GM23248 (cell line): ENCODE data around the gene SPINT1. TPM values are rescaled to one million over a fixed set of nuclear protein-coding genes. Genes with fewer than 3 reads are reported as not detected.

Experiments
- DNase-seq: peaks from one replicate; pipeline ENCODE4 v3.0.0-alpha.2; 2015
- H2AFZ ChIP-seq: fragments of 200-600 bp; sonication (generic); 2 replicates; pipeline ENCODE4 v1.6.1; 2016; ENCODE audit warnings: antibody characterized with exemption
- H3F3A ChIP-seq: fragments of 200-600 bp; sonication (generic); 2 replicates; pipeline ENCODE4 v1.6.1; 2016; ENCODE audit warnings: mild to moderate bottlenecking, antibody characterized with exemption, mixed run types; ENCODE audit not compliant: insufficient read depth
- H3K27ac ChIP-seq: fragments of 200-600 bp; sonication (generic); 2 replicates; pipeline ENCODE4 v1.5.1; 2016; ENCODE audit warnings: mild to moderate bottlenecking
- H3K27me3 ChIP-seq: fragments of 200-600 bp; sonication (generic); replicated peaks from 2 replicates; pipeline ENCODE4 v1.6.1; 2016; ENCODE audit warnings: mild to moderate bottlenecking; ENCODE audit not compliant: insufficient read depth
- H3K36me3 ChIP-seq: fragments of 200-600 bp; sonication (generic); 2 replicates; pipeline ENCODE4 v1.6.1; 2016; ENCODE audit warnings: low read depth, mild to moderate bottlenecking
- H3K4me1 ChIP-seq: fragments of 200-600 bp; sonication (generic); 2 replicates; pipeline ENCODE4 v1.6.1; 2016; ENCODE audit warnings: mild to moderate bottlenecking; ENCODE audit not compliant: insufficient read depth
- H3K4me2 ChIP-seq: fragments of 200-600 bp; sonication (generic); one replicate; pipeline ENCODE4 v1.6.1; 2016; ENCODE audit warnings: mild to moderate bottlenecking; ENCODE audit not compliant: unreplicated experiment
- H3K4me3 ChIP-seq: fragments of 200-600 bp; sonication (generic); 2 replicates; pipeline ENCODE4 v1.5.1; 2016; ENCODE audit warnings: mild to moderate bottlenecking
- H3K79me2 ChIP-seq: fragments of 200-600 bp; sonication (generic); 2 replicates; pipeline ENCODE4 v1.6.1; 2016; ENCODE audit warnings: mild to moderate bottlenecking; ENCODE audit not compliant: insufficient read depth
- H3K9ac ChIP-seq: fragments of 200-600 bp; sonication (generic); 2 replicates; pipeline ENCODE4 v1.6.1; 2016; ENCODE audit warnings: mild to moderate bottlenecking
- H3K9me2 ChIP-seq: fragments of 200-600 bp; sonication (generic); 2 replicates; pipeline ENCODE4 v1.6.1; 2016; ENCODE audit warnings: mixed run types, mild to moderate bottlenecking, moderate library complexity; ENCODE audit not compliant: insufficient read depth
- H3K9me3 ChIP-seq: fragments of 200-600 bp; sonication (generic); one replicate; pipeline ENCODE4 v1.6.1; 2017; ENCODE audit warnings: low read depth
- H4K20me1 ChIP-seq: fragments of 200-600 bp; sonication (generic); 2 replicates; pipeline ENCODE4 v1.6.0; 2016; ENCODE audit not compliant: insufficient read depth
- EZH2 ChIP-seq: fragments of 200-600 bp; sonication (generic); IDR thresholded peaks from 2 replicates; pipeline ENCODE4 v1.6.1; 2018; ENCODE audit warnings: antibody characterized with exemption, mild to moderate bottlenecking; ENCODE audit not compliant: insufficient read depth, poor library complexity, severe bottlenecking
- EZH2phosphoT487 ChIP-seq: fragments of 200-600 bp; sonication (generic); IDR thresholded peaks from 2 replicates; pipeline ENCODE4 v1.6.1; 2018; ENCODE audit warnings: antibody characterized with exemption, moderate library complexity, mild to moderate bottlenecking, low read depth; ENCODE audit not compliant: insufficient read depth
- WGBS, 2 experiments: methylation state at CpG; one replicate each; pipeline ENCODE4 v1.1.6; 2015 to 2017; ENCODE audit warnings: low lambda C conversion rate in 2 of 2, low coverage in 1 of 2; ENCODE audit errors: missing lambda C conversion rate in 2 of 2; 5-methylcytosine and 5-hydroxymethylcytosine counted together
- in situ Hi-C: fragments of 300-500 bp; cut with MboI; formaldehyde crosslinking; loops from 2 replicates; pipeline ENCODE4 v1.15.0; 2020
- polyA plus RNA-seq: library from polyadenylated mRNA; unstranded; fragments of >200 nt; fragmentation: Nextera tagmentation; extraction: Ambion mirVana; gene quantifications from 2 replicates; pipeline ENCODE4 v1.2.1, GENCODE V29; 2016
- total RNA-seq: library from RNA; depleted of rRNA; stranded (reverse); fragments of >200 nt; shearing (Covaris generic); gene quantifications from 2 replicates; pipeline ENCODE4 v1.2.3, GENCODE V29; 2014

Gene SPINT1
- total and polyA plus RNA-seq, 2 experiments from 2014 or later, result 0.19 to 7.8 TPM

- no peak overlapping the region for H3K27ac ChIP-seq
- DNase-seq, result no peak
- H3K4me2 ChIP-seq, result no peak overlapping the region
- no peaks in the 10 kb centered on the region for H3F3A ChIP-seq
- no peak overlapping the region for H2AFZ ChIP-seq
- H3K79me2 ChIP-seq, result no peaks in the 10 kb centered on the region
- no peaks in the 10 kb centered on the region for H4K20me1 ChIP-seq
- no peak overlapping the region for H3K4me3 ChIP-seq
- in situ Hi-C loops, result no loop called here
- no peaks in the 10 kb centered on the region for H3K4me1 ChIP-seq
- no peak overlapping the region for H3K9ac ChIP-seq
- H3K9me3 ChIP-seq, result no peaks in the 10 kb centered on the region
- TF ChIP-seq EZH2phosphoT487 (no peak), EZH2 (no peak)
- H3K27me3 ChIP-seq, result no peaks in the 10 kb centered on the region
- no peaks in the 10 kb centered on the region for H3K9me2 ChIP-seq
- no peaks in the 10 kb centered on the region for H3K36me3 ChIP-seq
- 70 to 77% methylated on average over 15 to 16 of the region's 16 CpGs for WGBS, 2 experiments
Observed at GRCh38 chr15:40853241-40853890, 9.5 kb downstream of the SPINT1 start.

DNA sequence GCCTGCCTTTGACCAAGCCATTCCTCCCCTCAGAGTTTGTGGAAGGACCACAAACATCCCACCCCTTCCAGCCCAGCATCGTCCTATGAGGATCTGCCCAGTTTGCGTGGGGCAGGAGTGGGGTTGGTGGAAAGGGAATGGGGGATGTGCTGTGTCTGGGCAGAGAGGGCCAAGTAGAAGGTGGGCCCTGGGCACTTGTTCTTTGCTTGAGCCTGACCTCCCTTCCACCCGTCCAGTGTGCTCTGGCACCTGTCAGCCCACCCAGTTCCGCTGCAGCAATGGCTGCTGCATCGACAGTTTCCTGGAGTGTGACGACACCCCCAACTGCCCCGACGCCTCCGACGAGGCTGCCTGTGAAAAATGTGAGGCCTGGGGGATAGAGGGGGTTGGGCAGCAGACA is 10.3 kb downstream of the SPINT1 start:
- Histone ChIP-seq H3K4me3 (no peak overlapping the region), H3F3A (no peaks in the 10 kb centered on the region), H3K27me3 (no peaks in the 10 kb centered on the region), H3K9me2 (no peaks in the 10 kb centered on the region), H2AFZ (no peak overlapping the region), H3K27ac (no peak overlapping the region), H3K4me1 (no peaks in the 10 kb centered on the region), H3K4me2 (no peak overlapping the region), H4K20me1 (no peaks in the 10 kb centered on the region), H3K79me2 (no peaks in the 10 kb centered on the region), H3K36me3 (no peaks in the 10 kb centered on the region), H3K9ac (no peak overlapping the region), H3K9me3 (no peaks in the 10 kb centered on the region)
- DNase-seq, result no peak
- no peak for TF ChIP-seq EZH2phosphoT487
- TF ChIP-seq EZH2, result no peak
- 59 to 60% methylated on average over 10 of the region's 10 CpGs for WGBS, 2 experiments
- in situ Hi-C loops, result no loop called here

GRCh38 chr15:40855706-40856234 is 11.9 kb downstream of the SPINT1 start:
- no peaks in the 10 kb centered on the region for H3K9me3 ChIP-seq
- H3K79me2 ChIP-seq, result no peaks in the 10 kb centered on the region
- DNase-seq, result no peak
- H3K36me3 ChIP-seq, result no peaks in the 10 kb centered on the region
- H3K27me3 ChIP-seq, result no peaks in the 10 kb centered on the region
- H3F3A ChIP-seq, result no peaks in the 10 kb centered on the region
- WGBS, 2 experiments, result 69 to 71% methylated on average over 12 to 13 of the region's 13 CpGs
- H3K9me2 ChIP-seq, result no peaks in the 10 kb centered on the region
- H3K4me2 ChIP-seq, result no peak overlapping the region
- H3K9ac ChIP-seq, result no peak overlapping the region
- H2AFZ ChIP-seq, result no peak overlapping the region
- no peak overlapping the region for H3K27ac ChIP-seq
- H4K20me1 ChIP-seq, result no peaks in the 10 kb centered on the region
- no peak overlapping the region for H3K4me3 ChIP-seq
- H3K4me1 ChIP-seq, result no peaks in the 10 kb centered on the region
- TF ChIP-seq EZH2phosphoT487, result no peak
- no peak for TF ChIP-seq EZH2
- in situ Hi-C loops, result no loop called here

DNA sequence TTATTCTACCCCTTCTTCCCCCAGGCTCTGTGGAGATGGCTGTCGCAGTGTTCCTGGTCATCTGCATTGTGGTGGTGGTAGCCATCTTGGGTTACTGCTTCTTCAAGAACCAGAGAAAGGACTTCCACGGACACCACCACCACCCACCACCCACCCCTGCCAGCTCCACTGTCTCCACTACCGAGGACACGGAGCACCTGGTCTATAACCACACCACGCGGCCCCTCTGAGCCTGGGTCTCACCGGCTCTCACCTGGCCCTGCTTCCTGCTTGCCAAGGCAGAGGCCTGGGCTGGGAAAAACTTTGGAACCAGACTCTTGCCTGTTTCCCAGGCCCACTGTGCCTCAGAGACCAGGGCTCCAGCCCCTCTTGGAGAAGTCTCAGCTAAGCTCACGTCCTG is 12.9 kb downstream of the SPINT1 start:
- no peak overlapping the region for H3K27ac ChIP-seq
- H3K4me2 ChIP-seq, result no peak overlapping the region
- no peaks in the 10 kb centered on the region for H3K79me2 ChIP-seq
- no peaks in the 10 kb centered on the region for H3K4me1 ChIP-seq
- no peaks in the 10 kb centered on the region; the same call in 1 of the 2 replicates for H3K27me3 ChIP-seq
- TF ChIP-seq EZH2 (no peak), EZH2phosphoT487 (no peak)
- no peaks in the 10 kb centered on the region for H3K9me2 ChIP-seq
- in situ Hi-C loops, result no loop called here
- DNase-seq, result no peak
- no peak overlapping the region for H2AFZ ChIP-seq
- H3F3A ChIP-seq, result no peaks in the 10 kb centered on the region
- H3K9ac ChIP-seq, result no peak overlapping the region
- H3K4me3 ChIP-seq, result no peak overlapping the region
- H3K9me3 ChIP-seq, result no peaks in the 10 kb centered on the region
- H4K20me1 ChIP-seq, result no peaks in the 10 kb centered on the region
- WGBS, 2 experiments, result 48 to 55% methylated on average over 7 of the region's 8 CpGs
- no peaks in the 10 kb centered on the region for H3K36me3 ChIP-seq
